Endometrial microvascular endothelial cells (primary cell): ENCODE data around the gene PRMT3. TPM values are rescaled to one million over a fixed set of nuclear protein-coding genes. Genes with fewer than 3 reads are reported as not detected.
"Not testable (repeated sequence)": the region's sequence is repeated elsewhere in the genome, so short reads cannot be mapped to it uniquely, and the experiment has no call there.

Experiments used
- in situ Hi-C: cut with HindIII; loops from 2 replicates; pipeline ENCODE4 v1.10.0; 2017; ENCODE audit warnings: low sequenced_read_pairs, low pct_unique_long_range_greater_than_20kb; ENCODE audit errors: inconsistent ontology term
- total RNA-seq: library from RNA; depleted of rRNA; stranded (reverse); fragments of >200 nt; gene quantifications from one replicate; pipeline ENCODE4 v1.2.3, GENCODE V29; 2015; ENCODE audit errors: inconsistent ontology term

Gene PRMT3
- total RNA-seq, 1 donor from 2014 or later, result 19.9 TPM

DNA sequence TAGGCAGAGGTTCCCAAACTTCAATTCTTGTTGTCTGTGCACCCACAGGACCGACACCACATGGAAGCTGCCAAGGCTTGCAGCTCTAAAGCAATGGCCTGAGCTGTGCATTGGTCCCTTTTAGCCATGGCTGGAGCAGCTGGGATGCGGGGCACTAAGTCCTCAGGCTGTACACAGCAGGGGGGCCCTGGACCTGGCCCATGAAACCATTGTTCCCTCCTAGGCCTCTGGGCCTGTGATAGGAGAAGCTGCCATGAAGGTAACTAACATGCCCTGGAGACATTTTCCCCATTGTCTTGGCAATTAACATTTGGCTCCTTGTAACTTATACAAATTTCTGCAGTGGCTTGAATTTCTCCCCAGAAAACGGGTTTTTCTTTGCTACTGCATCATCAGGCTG, 168.3 kb downstream of the PRMT3 start:
- in situ Hi-C loops, result no loop called here

DNA sequence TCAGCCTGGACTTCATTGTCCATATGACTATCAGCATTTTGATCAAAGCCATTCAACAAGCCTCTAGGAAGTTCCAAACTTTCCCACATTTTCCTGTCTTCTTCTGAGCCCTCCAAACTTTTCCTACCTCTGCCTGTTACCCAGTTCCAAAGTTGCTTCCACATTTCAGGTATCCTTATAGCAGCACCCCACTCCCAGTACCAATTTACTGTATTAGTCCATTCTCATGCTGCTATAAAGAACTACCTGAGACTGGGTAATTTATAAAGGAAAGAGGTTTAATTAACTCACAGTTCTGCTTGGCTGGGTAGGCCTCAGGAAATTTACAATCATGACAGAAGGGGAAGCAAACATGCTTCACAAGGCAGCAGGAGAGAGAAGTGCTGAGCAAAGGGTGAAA, 168.9 kb downstream of the PRMT3 start:
- in situ Hi-C loops, result not testable (repeated sequence)

DNA sequence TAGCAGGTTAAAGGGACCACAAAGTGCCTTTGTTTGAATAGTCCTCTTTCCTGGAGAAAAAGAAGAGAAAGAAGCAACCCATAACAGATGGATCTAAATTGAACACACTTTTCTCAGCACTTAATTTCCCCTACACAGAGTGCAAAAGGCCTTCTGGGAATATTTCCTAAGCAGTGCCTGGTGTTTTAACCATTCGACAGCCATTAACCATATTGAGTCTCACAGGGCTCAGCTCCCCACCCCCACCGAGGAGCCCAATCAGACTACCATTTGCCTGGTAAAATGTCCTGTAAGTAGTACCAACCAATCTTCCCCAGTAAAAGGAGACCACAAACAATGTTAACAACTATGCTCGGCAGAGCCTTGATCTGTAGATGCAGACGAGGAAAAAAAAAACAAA, 171.2 kb downstream of the PRMT3 start:
- in situ Hi-C loops, result no loop called here

Other genes with a start within 250 kb of the PRMT3 start
- gene DBX1, start 227.2 kb upstream of the PRMT3 start, total RNA-seq, result not detected
- gene HTATIP2, start 24.0 kb upstream of the PRMT3 start, total RNA-seq, result 122 TPM
- not detected for gene SLC6A5, start 211.9 kb downstream of the PRMT3 start, total RNA-seq